ENCODE measurements around the gene FABP1.

- TF ChIP-seq EZH2 (IDR thresholded peaks at IDR 0.05) (no peak), POLR2AphosphoS5 (IDR thresholded peaks at IDR 0.05; ENCODE audit: borderline replicate concordance, low read depth, low read length) (no peak)
Measured at GRCh38 chr2:88172882-88173281, 45.0 kb upstream of the FABP1 start.
